ENCODE measurements around the gene PHACTR1. TPM values are rescaled to one million over a fixed set of nuclear protein-coding genes. Genes with fewer than 3 reads are reported as not detected.

The PHACTR1 gene
- total RNA-seq, 1 experiment from 2014 or later, result 2.6 TPM

- Histone ChIP-seq H3K27me3 (replicated peaks; ENCODE audit: insufficient read depth, low read depth, low read length, poor library complexity) (no peaks in the 10 kb centered on the region), H3K36me3 (ENCODE audit: insufficient read depth, low read length, poor library complexity, severe bottlenecking) (peaks cover 30% of the 10 kb centered on the region), H3K4me1 (ENCODE audit: insufficient read depth, low read length, poor library complexity, severe bottlenecking) (no peaks in the 10 kb centered on the region), H3K27ac (ENCODE audit: low read depth, low read length, poor library complexity, severe bottlenecking) (no peak overlapping the region), H3K9me3 (ENCODE audit: low read depth, low read length, poor library complexity, severe bottlenecking) (no peaks in the 10 kb centered on the region), H3K4me3 (ENCODE audit: low read depth, low read length, poor library complexity, severe bottlenecking) (no peak overlapping the region)
- ChIA-PET CTCF (no interaction called here), POLR2A (ENCODE audit: low non-redundant PET) (no interaction called here)
- no peak for DNase-seq (ENCODE audit: low spot score)
- intact Hi-C loops (cut with micrococcal nuclease; ENCODE audit: unreplicated experiment), result no loop called here
- TF ChIP-seq EZH2 (IDR thresholded peaks at IDR 0.05; ENCODE audit: borderline replicate concordance, low read depth, low read length, poor library complexity, severe bottlenecking), result no peak
- no peak for TF ChIP-seq CTCF (conservative IDR thresholded peaks at IDR 0.05; ENCODE audit: low read depth, low read length)
- BruUV-seq (replicated peaks), result no TSS peak
Observed at GRCh38 chr6:13314806-13315205, 598.2 kb downstream of the PHACTR1 start.

- BruUV-seq (replicated peaks), result no TSS peak
- intact Hi-C loops (cut with micrococcal nuclease; ENCODE audit: unreplicated experiment), result no loop called here
- TF ChIP-seq EZH2 (IDR thresholded peaks at IDR 0.05; ENCODE audit: borderline replicate concordance, low read depth, low read length, poor library complexity, severe bottlenecking) (no peak), CTCF (conservative IDR thresholded peaks at IDR 0.05; ENCODE audit: low read depth, low read length) (no peak)
- Histone ChIP-seq H3K4me3 (ENCODE audit: low read depth, low read length, poor library complexity, severe bottlenecking) (no peak overlapping the region), H3K27ac (ENCODE audit: low read depth, low read length, poor library complexity, severe bottlenecking) (no peak overlapping the region), H3K9me3 (ENCODE audit: low read depth, low read length, poor library complexity, severe bottlenecking) (no peaks in the 10 kb centered on the region), H3K36me3 (ENCODE audit: insufficient read depth, low read length, poor library complexity, severe bottlenecking) (peaks cover 40% of the 10 kb centered on the region), H3K27me3 (replicated peaks; ENCODE audit: insufficient read depth, low read depth, low read length, poor library complexity) (no peaks in the 10 kb centered on the region), H3K4me1 (ENCODE audit: insufficient read depth, low read length, poor library complexity, severe bottlenecking) (no peaks in the 10 kb centered on the region)
- ChIA-PET CTCF (no interaction called here), POLR2A (ENCODE audit: low non-redundant PET) (no interaction called here)
- no peak for DNase-seq (ENCODE audit: low spot score)
Observed at GRCh38 chr6:13315896-13316295, 599.3 kb downstream of the PHACTR1 start.

- no peaks in the 10 kb centered on the region for H3K27me3 ChIP-seq (replicated peaks; ENCODE audit: insufficient read depth, low read depth, low read length, poor library complexity)
- no peaks in the 10 kb centered on the region for H3K4me1 ChIP-seq (ENCODE audit: insufficient read depth, low read length, poor library complexity, severe bottlenecking)
- intact Hi-C loops (cut with micrococcal nuclease; ENCODE audit: unreplicated experiment), result no loop called here
- no peaks in the 10 kb centered on the region for H3K9me3 ChIP-seq (ENCODE audit: low read depth, low read length, poor library complexity, severe bottlenecking)
- DNase-seq (ENCODE audit: low spot score), result no peak
- no peak overlapping the region for H3K27ac ChIP-seq (ENCODE audit: low read depth, low read length, poor library complexity, severe bottlenecking)
- TF ChIP-seq EZH2 (IDR thresholded peaks at IDR 0.05; ENCODE audit: borderline replicate concordance, low read depth, low read length, poor library complexity, severe bottlenecking) (no peak), CTCF (conservative IDR thresholded peaks at IDR 0.05; ENCODE audit: low read depth, low read length) (no peak)
- peaks cover 44% of the 10 kb centered on the region for H3K36me3 ChIP-seq (ENCODE audit: insufficient read depth, low read length, poor library complexity, severe bottlenecking)
- POLR2A ChIA-PET (ENCODE audit: low non-redundant PET), result no interaction called here
- CTCF ChIA-PET, result no interaction called here
- no TSS peak for BruUV-seq (replicated peaks)
- H3K4me3 ChIP-seq (ENCODE audit: low read depth, low read length, poor library complexity, severe bottlenecking), result no peak overlapping the region
Observed at GRCh38 chr6:13318821-13319220, 602.3 kb downstream of the PHACTR1 start.
